ENCODE results near the gene MDGA2. TPM values are rescaled to one million over a fixed set of nuclear protein-coding genes. Genes with fewer than 3 reads are reported as not detected.

MDGA2 gene
- total RNA-seq, 1 donor from 2014 or later = 0.39 TPM

- H3K27me3 Mint-ChIP-seq (ENCODE audit: unreplicated experiment) = no peaks in the 10 kb centered on the region
- H3K4me3 Mint-ChIP-seq (ENCODE audit: unreplicated experiment) = no peak overlapping the region
- TF ChIP-seq CTCF (IDR thresholded peaks at IDR 0.05; ENCODE audit: partially characterized antibody, unreplicated experiment) = no peak
- DNase-seq = no peak
- H3K9me3 Mint-ChIP-seq (ENCODE audit: unreplicated experiment) = no peaks in the 10 kb centered on the region
- no peaks in the 10 kb centered on the region for H3K4me1 Mint-ChIP-seq (ENCODE audit: low read depth, unreplicated experiment)
- H3K36me3 Mint-ChIP-seq (ENCODE audit: unreplicated experiment) = no peaks in the 10 kb centered on the region
- no peak overlapping the region for H3K27ac Mint-ChIP-seq (ENCODE audit: unreplicated experiment)
These were observed 78.5 kb downstream of the MDGA2 start for GRCh38 chr14:47596860-47597259.

- H3K36me3 Mint-ChIP-seq (ENCODE audit: unreplicated experiment) = no peaks in the 10 kb centered on the region
- DNase-seq = no peak
- H3K4me1 Mint-ChIP-seq (ENCODE audit: low read depth, unreplicated experiment) = no peaks in the 10 kb centered on the region
- H3K27ac Mint-ChIP-seq (ENCODE audit: unreplicated experiment) = no peak overlapping the region
- H3K9me3 Mint-ChIP-seq (ENCODE audit: unreplicated experiment) = no peaks in the 10 kb centered on the region
- no peak overlapping the region for H3K4me3 Mint-ChIP-seq (ENCODE audit: unreplicated experiment)
- H3K27me3 Mint-ChIP-seq (ENCODE audit: unreplicated experiment) = no peaks in the 10 kb centered on the region
- TF ChIP-seq CTCF (IDR thresholded peaks at IDR 0.05; ENCODE audit: partially characterized antibody, unreplicated experiment) = no peak
These were observed 79.2 kb downstream of the MDGA2 start for GRCh38 chr14:47596232-47596631.

- TF ChIP-seq CTCF (IDR thresholded peaks at IDR 0.05; ENCODE audit: partially characterized antibody, unreplicated experiment) = no peak
- Mint-ChIP-seq H3K27me3 (ENCODE audit: unreplicated experiment) (no peaks in the 10 kb centered on the region), H3K36me3 (ENCODE audit: unreplicated experiment) (no peaks in the 10 kb centered on the region), H3K4me1 (ENCODE audit: low read depth, unreplicated experiment) (no peaks in the 10 kb centered on the region), H3K4me3 (ENCODE audit: unreplicated experiment) (no peak overlapping the region), H3K9me3 (ENCODE audit: unreplicated experiment) (no peaks in the 10 kb centered on the region), H3K27ac (ENCODE audit: unreplicated experiment) (no peak overlapping the region)
- no peak for DNase-seq
These were observed 79.9 kb downstream of the MDGA2 start for GRCh38 chr14:47595552-47595951.

DNA sequence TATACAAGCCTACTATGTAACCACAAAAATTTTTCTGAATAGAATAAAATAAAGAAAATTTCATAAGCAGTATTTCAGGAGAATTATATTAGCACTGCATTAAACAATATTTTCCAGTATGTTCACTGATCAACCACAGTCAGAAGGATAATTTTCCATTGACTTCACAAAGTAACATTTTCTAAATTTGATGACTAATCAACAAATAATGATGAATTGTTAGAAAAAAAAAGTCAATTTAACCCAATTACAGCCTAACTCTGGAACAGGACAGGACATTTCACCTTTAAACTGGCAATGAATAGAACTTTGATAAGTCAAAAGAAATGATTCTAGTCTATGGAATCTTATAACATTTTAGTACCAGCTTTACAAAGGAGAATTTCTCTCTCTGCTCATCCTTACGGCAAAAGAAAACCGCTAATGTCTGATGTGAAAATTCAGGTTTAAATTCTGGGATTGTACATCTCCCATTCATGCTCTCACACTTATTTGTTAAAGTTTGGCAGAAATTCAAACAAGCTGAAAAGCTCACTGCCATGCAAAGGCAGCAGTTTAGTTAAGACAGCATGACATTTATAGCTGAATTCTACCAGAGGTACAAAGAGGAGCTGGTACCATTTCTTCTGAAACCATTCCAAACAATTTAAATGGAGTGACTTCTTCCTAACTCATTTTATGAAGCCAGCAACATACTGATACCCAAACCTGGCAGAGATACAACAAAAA, 84.5 kb downstream of the MDGA2 start:
- H3K4me3 Mint-ChIP-seq (ENCODE audit: unreplicated experiment) = no peak overlapping the region

More for the DNA sequence above, 84.5 kb downstream of the MDGA2 start:
- Mint-ChIP-seq H3K36me3 (ENCODE audit: unreplicated experiment) (no peaks in the 10 kb centered on the region), H3K27me3 (ENCODE audit: unreplicated experiment) (no peaks in the 10 kb centered on the region), H3K4me1 (ENCODE audit: low read depth, unreplicated experiment) (no peaks in the 10 kb centered on the region), H3K9me3 (ENCODE audit: unreplicated experiment) (no peaks in the 10 kb centered on the region), H3K27ac (ENCODE audit: unreplicated experiment) (no peak overlapping the region)
- no peak for DNase-seq
- TF ChIP-seq CTCF (IDR thresholded peaks at IDR 0.05; ENCODE audit: partially characterized antibody, unreplicated experiment) = no peak
